Neural cell (in vitro differentiated cells): ENCODE measurements around the gene RPL18. TPM values are rescaled to one million over a fixed set of nuclear protein-coding genes. Genes with fewer than 3 reads are reported as not detected.
"Not testable (repeated sequence)": the region's sequence is repeated elsewhere in the genome, so short reads cannot be mapped to it uniquely, and the experiment has no call there.

Experiments used
- H2AFZ ChIP-seq: fragments of 200-600, 300-800 bp; sonication (generic), shearing (Covaris generic); 2 replicates; pipeline ENCODE4 v1.6.0; 2014; ENCODE audit warnings: low read depth, mild to moderate bottlenecking, antibody characterized with exemption, low read length, moderate library complexity
- H3F3A ChIP-seq: fragments of 200-600 bp; shearing (Covaris generic); 2 replicates; pipeline ENCODE4 v1.6.1; 2016; ENCODE audit warnings: mild to moderate bottlenecking, moderate library complexity, mixed read lengths, antibody characterized with exemption, low read length; ENCODE audit not compliant: insufficient read depth, poor library complexity, severe bottlenecking
- H3K27ac ChIP-seq: fragments of 200-600, 300-800 bp; sonication (generic), shearing (Covaris generic); 2 replicates; pipeline ENCODE4 v1.5.1; 2014; ENCODE audit warnings: mild to moderate bottlenecking, low read length, moderate library complexity
- H3K27me3 ChIP-seq: fragments of 300-800, 200-600 bp; sonication (generic), shearing (Covaris generic); 2 replicates; pipeline ENCODE4 v1.6.0; 2014; ENCODE audit warnings: mild to moderate bottlenecking, low read depth, low read length, moderate library complexity; ENCODE audit not compliant: insufficient read depth
- H3K36me3 ChIP-seq: fragments of 300-800, 200-600 bp; sonication (generic), shearing (Covaris generic); 2 replicates; pipeline ENCODE4 v1.5.1; 2014; ENCODE audit warnings: mild to moderate bottlenecking, antibody characterized with exemption, low read length, moderate library complexity; ENCODE audit not compliant: insufficient read depth
- H3K4me2 ChIP-seq: fragments of 300-800, 200-600 bp; sonication (generic), shearing (Covaris generic); 2 replicates; pipeline ENCODE4 v1.6.0; 2014; ENCODE audit warnings: mild to moderate bottlenecking, low read length
- H3K4me3 ChIP-seq: fragments of 300-800, 200-600 bp; sonication (generic), shearing (Covaris generic); 2 replicates; pipeline ENCODE4 v1.5.1; 2014; ENCODE audit warnings: mild to moderate bottlenecking, low read length, moderate library complexity
- H3K79me2 ChIP-seq: fragments of 200-600 bp; shearing (Covaris generic); replicated peaks from 2 replicates; pipeline ENCODE4 v1.6.0; 2014; ENCODE audit warnings: mild to moderate bottlenecking, low read length, moderate library complexity; ENCODE audit not compliant: insufficient read depth
- H3K9ac ChIP-seq: fragments of 300-800, 200-600 bp; sonication (generic), shearing (Covaris generic); 2 replicates; pipeline ENCODE4 v1.6.1; 2016; ENCODE audit warnings: mild to moderate bottlenecking, low read length, mixed read lengths
- H3K9me2 ChIP-seq: fragments of 200-600 bp; shearing (Covaris generic); 2 replicates; pipeline ENCODE4 v1.6.1; 2016; ENCODE audit warnings: mild to moderate bottlenecking, low read length, mixed read lengths; ENCODE audit not compliant: insufficient read depth
- H3K9me3 ChIP-seq: fragments of 200-600, 300-800 bp; sonication (generic), shearing (Covaris generic); 2 replicates; pipeline ENCODE4 v1.6.1; 2016; ENCODE audit warnings: mild to moderate bottlenecking, mixed run types, low read length, moderate library complexity, mixed read lengths
- H4K20me1 ChIP-seq: fragments of 200-600 bp; shearing (Covaris generic); 2 replicates; pipeline ENCODE4 v1.6.1; 2016; ENCODE audit warnings: mild to moderate bottlenecking, mixed run types; ENCODE audit not compliant: insufficient read depth
- CTCF ChIP-seq: fragments of 450-650 bp; IDR thresholded peaks from 2 replicates; pipeline ENCODE4 v1.5.1; 2014; ENCODE audit warnings: antibody characterized with exemption, mild to moderate bottlenecking, moderate library complexity; ENCODE audit not compliant: poor library complexity, severe bottlenecking
- EP300 ChIP-seq: fragments of 450-650 bp; conservative IDR thresholded peaks from 2 replicates; pipeline ENCODE4 v1.6.1; 2014; ENCODE audit warnings: antibody characterized with exemption, mild to moderate bottlenecking, moderate library complexity; ENCODE audit not compliant: poor library complexity, severe bottlenecking
- EZH2 ChIP-seq: fragments of 200-600, 300-800 bp; shearing (Covaris generic), sonication (generic); IDR thresholded peaks from 2 replicates; pipeline ENCODE4 v1.6.1; 2014; ENCODE audit warnings: antibody characterized with exemption, low read length, borderline replicate concordance, mild to moderate bottlenecking; ENCODE audit not compliant: insufficient read depth, poor library complexity, severe bottlenecking
- MXI1 ChIP-seq: fragments of 450-650 bp; conservative IDR thresholded peaks from 2 replicates; pipeline ENCODE4 v1.6.1; 2014; ENCODE audit warnings: antibody characterized with exemption, mild to moderate bottlenecking; ENCODE audit not compliant: poor library complexity, severe bottlenecking
- POLR2AphosphoS5 ChIP-seq: IDR thresholded peaks from 2 replicates; pipeline ENCODE4 v1.6.1; 2012
- RAD21 ChIP-seq: fragments of 450-650 bp; conservative IDR thresholded peaks from 2 replicates; pipeline ENCODE4 v1.6.1; 2014; ENCODE audit warnings: antibody characterized with exemption, mild to moderate bottlenecking, moderate library complexity
- REST ChIP-seq: IDR thresholded peaks from 2 replicates; pipeline ENCODE4 v1.6.1; 2012; ENCODE audit warnings: borderline replicate concordance
- SMC3 ChIP-seq: fragments of 450-650 bp; conservative IDR thresholded peaks from 2 replicates; pipeline ENCODE4 v1.6.1; 2014; ENCODE audit warnings: antibody characterized with exemption, mild to moderate bottlenecking, moderate library complexity; ENCODE audit not compliant: poor library complexity
- TAF1 ChIP-seq: IDR thresholded peaks from 2 replicates; pipeline ENCODE4 v1.6.1; 2012; ENCODE audit warnings: low read depth
- polyA plus RNA-seq: library from polyadenylated mRNA; depleted of rRNA; stranded (reverse); fragments of >200 nt; gene quantifications from 2 replicates; pipeline ENCODE4 v1.2.3, GENCODE V29; 2014

Gene RPL18
- polyA plus RNA-seq, 1 donor from 2014 or later, result 2,102 TPM

GRCh38 chr19:48582168-48582567 lies 36.8 kb downstream of the RPL18 start:
- Histone ChIP-seq H3K9me2 (no peaks in the 10 kb centered on the region), H3K9ac (no peak overlapping the region), H3K27me3 (no peaks in the 10 kb centered on the region), H3K9me3 (no peaks in the 10 kb centered on the region), H3K4me3 (no peak overlapping the region), H2AFZ (no peak overlapping the region), H3K4me2 (no peak overlapping the region), H3F3A (no peaks in the 10 kb centered on the region), H3K27ac (no peak overlapping the region), H4K20me1 (no peaks in the 10 kb centered on the region), H3K79me2 (no peaks in the 10 kb centered on the region), H3K36me3 (no peaks in the 10 kb centered on the region)
- TF ChIP-seq MXI1 (no peak), POLR2AphosphoS5 (no peak), CTCF (no peak), SMC3 (no peak), TAF1 (no peak), EP300 (no peak)

- Histone ChIP-seq H3K4me3 (no peak overlapping the region), H3K79me2 (no peaks in the 10 kb centered on the region), H3F3A (no peaks in the 10 kb centered on the region), H3K27ac (no peak overlapping the region), H4K20me1 (no peaks in the 10 kb centered on the region), H3K36me3 (no peaks in the 10 kb centered on the region), H3K4me2 (no peak overlapping the region), H3K9me2 (no peaks in the 10 kb centered on the region), H3K9me3 (no peaks in the 10 kb centered on the region), H3K9ac (no peak overlapping the region), H2AFZ (no peak overlapping the region), H3K27me3 (no peaks in the 10 kb centered on the region)
- no peak for TF ChIP-seq SMC3
- TF ChIP-seq TAF1, result no peak
- no peak for TF ChIP-seq CTCF
- TF ChIP-seq POLR2AphosphoS5, result no peak
- no peak for TF ChIP-seq MXI1
- no peak for TF ChIP-seq EP300
- no peak for TF ChIP-seq REST
- no peak for TF ChIP-seq RAD21
- TF ChIP-seq EZH2, result no peak
These were observed 40.1 kb downstream of the RPL18 start for GRCh38 chr19:48578891-48579290.

- not testable (repeated sequence) for H2AFZ ChIP-seq, H3K79me2 ChIP-seq, H3K4me2 ChIP-seq, H3F3A ChIP-seq, H4K20me1 ChIP-seq, H3K9me2 ChIP-seq, H3K27me3 ChIP-seq, H3K36me3 ChIP-seq, H3K9ac ChIP-seq, H3K4me3 ChIP-seq, H3K9me3 ChIP-seq, H3K27ac ChIP-seq
These were observed 41.1 kb downstream of the RPL18 start for GRCh38 chr19:48577908-48578307.
